ENCODE measurements around the gene RAB17.

DNA sequence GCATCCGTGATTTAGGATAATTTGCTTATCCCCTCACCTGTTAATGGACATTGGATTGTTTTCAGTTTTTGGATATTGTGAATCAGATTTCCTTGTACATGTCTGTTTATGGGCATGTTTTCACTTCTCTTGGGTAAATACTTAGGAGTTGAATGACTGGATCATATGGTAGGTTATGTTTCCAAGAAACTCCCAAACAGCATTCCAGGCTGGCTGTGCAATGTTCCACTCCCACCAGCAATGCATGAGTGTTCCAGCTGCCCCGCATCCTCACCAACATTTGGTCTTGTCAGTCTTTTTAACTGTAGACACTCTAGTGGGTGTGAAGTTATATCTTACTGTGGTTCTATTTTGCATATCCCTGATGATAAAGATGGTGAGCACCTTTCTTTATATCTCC lies 27.9 kb upstream of the RAB17 start:
- no peak for TF ChIP-seq L3MBTL2 (conservative IDR thresholded peaks at IDR 0.05)
- TF ChIP-seq BHLHE40 (IDR thresholded peaks at IDR 0.05; ENCODE audit: borderline replicate concordance): no peak
- no peak for TF ChIP-seq ZNF384 (IDR thresholded peaks at IDR 0.05)
- no peak for TF ChIP-seq FOXA1 (IDR thresholded peaks at IDR 0.05)
- no peak for TF ChIP-seq HDGF (IDR thresholded peaks at IDR 0.05; ENCODE audit: borderline replicate concordance)
- no peak for TF ChIP-seq SUZ12 (IDR thresholded peaks at IDR 0.05)
- no peak for TF ChIP-seq SP1 (IDR thresholded peaks at IDR 0.05)
- no peak for TF ChIP-seq FOXM1 (IDR thresholded peaks at IDR 0.05; ENCODE audit: borderline replicate concordance)
- no peak for TF ChIP-seq FOXK2 (IDR thresholded peaks at IDR 0.05)
- TF ChIP-seq TARDBP (IDR thresholded peaks at IDR 0.05): no peak
